Astrocyte of the spinal cord (primary cell): ENCODE measurements around the gene STK11.

Experiments
- DNase-seq: peaks from one replicate; pipeline ENCODE4 v3.0.0; 2011; ENCODE audit warnings: low read depth, low spot score
- H3K4me3 ChIP-seq: 2 replicates; pipeline ENCODE4 v1.5.1; 2011; ENCODE audit warnings: low read depth, mild to moderate bottlenecking, low read length, moderate library complexity
- CTCF ChIP-seq: IDR thresholded peaks from 2 replicates; pipeline ENCODE4 v1.5.1; 2012; ENCODE audit warnings: low read depth, mild to moderate bottlenecking, low read length, inconsistent platforms
- in situ Hi-C: cut with HindIII; loops from 2 replicates; pipeline ENCODE4 v1.10.0; 2017; ENCODE audit warnings: low sequenced_read_pairs

The STK11 gene

GRCh38 chr19:1231729-1232637 is 26.4 kb downstream of the STK11 start:
- no peak overlapping the region for H3K4me3 ChIP-seq
- no peak for DNase-seq
- in situ Hi-C loops: no loop called here
- no peak for TF ChIP-seq CTCF

GRCh38 chr19:1232652-1233072 is 27.1 kb downstream of the STK11 start:
- in situ Hi-C loops: no loop called here
- TF ChIP-seq CTCF: no peak
- H3K4me3 ChIP-seq: no peak overlapping the region
- DNase-seq: peak; percentile 42

- DNase-seq: no peak
These were observed 27.6 kb downstream of the STK11 start for GRCh38 chr19:1233115-1233667.

GRCh38 chr19:1234051-1234954 is 28.7 kb downstream of the STK11 start:
- in situ Hi-C loops: no loop called here
- TF ChIP-seq CTCF: no peak
- no peak overlapping the region for H3K4me3 ChIP-seq
- DNase-seq: no peak

More at GRCh38 chr19:1233115-1233667, 27.6 kb downstream of the STK11 start:
- H3K4me3 ChIP-seq: no peak overlapping the region
- in situ Hi-C loops: no loop called here
- no peak for TF ChIP-seq CTCF

GRCh38 chr19:1234955-1235380 is 29.4 kb downstream of the STK11 start:
- no peak for TF ChIP-seq CTCF
- in situ Hi-C loops: no loop called here
- DNase-seq: no peak
- no peak overlapping the region for H3K4me3 ChIP-seq
